MG63 (cell line): ENCODE measurements around the gene PPM1L. TPM values are rescaled to one million over a fixed set of nuclear protein-coding genes. Genes with fewer than 3 reads are reported as not detected.

ENCODE experiments used
- DNase-seq: peaks from one replicate; pipeline ENCODE4 v3.0.0-alpha.2; 2020
- H3K27me3 ChIP-seq: fragments of 250-450 bp; sonication (Bioruptor Pico); 2 replicates; pipeline ENCODE4 v1.5.1; 2020; ENCODE audit warnings: mild to moderate bottlenecking, moderate library complexity
- H3K36me3 ChIP-seq: fragments of 250-450 bp; sonication (Bioruptor Pico); 2 replicates; pipeline ENCODE4 v1.5.1; 2020; ENCODE audit warnings: mild to moderate bottlenecking, moderate library complexity
- H3K4me3 ChIP-seq: fragments of 250-450 bp; sonication (Bioruptor Pico); 2 replicates; pipeline ENCODE4 v1.5.1; 2020; ENCODE audit warnings: mild to moderate bottlenecking, moderate library complexity
- H3K9me3 ChIP-seq: fragments of 250-450 bp; sonication (Bioruptor Pico); 2 replicates; pipeline ENCODE4 v1.5.1; 2020; ENCODE audit warnings: mild to moderate bottlenecking, moderate library complexity
- total RNA-seq: library from RNA; depleted of rRNA; stranded (reverse); fragments of >200 nt; shearing (Covaris generic); gene quantifications from 2 replicates; pipeline ENCODE4 v1.2.3, GENCODE V29; 2014; ENCODE audit warnings: low replicate concordance

Gene PPM1L
- total RNA-seq, 1 experiment from 2014 or later = not detected

DNA sequence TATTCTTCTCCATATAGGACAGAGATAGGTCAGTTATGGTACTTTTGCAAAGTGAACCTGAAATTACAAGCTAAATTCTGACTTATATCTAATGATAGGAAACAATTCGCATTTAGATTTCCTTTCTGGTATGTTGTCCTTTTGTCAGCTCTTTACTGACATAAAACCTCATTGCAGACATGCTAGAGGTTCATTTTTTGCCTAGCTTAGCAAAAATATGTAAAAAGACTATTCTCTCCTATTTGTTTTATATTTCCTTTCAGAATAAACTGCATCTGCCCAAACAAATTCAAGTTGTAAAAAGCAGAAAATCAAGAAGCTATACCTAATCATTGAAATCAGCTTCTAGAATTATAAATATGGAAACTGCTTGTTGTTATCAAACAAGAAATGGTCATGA, 168.7 kb downstream of the PPM1L start:
- Histone ChIP-seq H3K4me3 (no peak overlapping the region), H3K36me3 (no peaks in the 10 kb centered on the region), H3K9me3 (no peaks in the 10 kb centered on the region), H3K27me3 (no peaks in the 10 kb centered on the region)
- DNase-seq = no peak

DNA sequence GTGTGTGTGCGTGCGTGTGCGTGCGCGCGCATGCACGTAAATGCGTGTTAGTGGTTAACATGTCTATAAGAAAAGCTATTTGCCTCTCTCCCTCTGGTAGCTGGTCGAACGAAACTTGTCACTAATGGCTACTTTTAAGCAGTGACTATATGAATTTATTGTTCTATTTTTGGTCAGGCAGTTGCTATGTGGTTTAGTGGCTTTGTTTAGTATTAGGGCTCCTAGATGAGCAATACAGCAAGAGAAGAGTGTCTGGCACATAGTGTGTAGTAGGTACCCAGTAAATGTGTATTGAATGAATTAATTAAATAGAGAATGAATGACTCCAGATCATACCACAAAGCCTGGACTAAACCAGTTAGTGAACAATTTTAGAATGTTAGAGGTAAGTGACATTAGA, 171.6 kb downstream of the PPM1L start:
- Histone ChIP-seq H3K27me3 (peaks cover 2% of the 10 kb centered on the region; the same call in 1 of the 2 replicates), H3K36me3 (no peaks in the 10 kb centered on the region), H3K9me3 (no peaks in the 10 kb centered on the region), H3K4me3 (no peak overlapping the region)
- DNase-seq = no peak

DNA sequence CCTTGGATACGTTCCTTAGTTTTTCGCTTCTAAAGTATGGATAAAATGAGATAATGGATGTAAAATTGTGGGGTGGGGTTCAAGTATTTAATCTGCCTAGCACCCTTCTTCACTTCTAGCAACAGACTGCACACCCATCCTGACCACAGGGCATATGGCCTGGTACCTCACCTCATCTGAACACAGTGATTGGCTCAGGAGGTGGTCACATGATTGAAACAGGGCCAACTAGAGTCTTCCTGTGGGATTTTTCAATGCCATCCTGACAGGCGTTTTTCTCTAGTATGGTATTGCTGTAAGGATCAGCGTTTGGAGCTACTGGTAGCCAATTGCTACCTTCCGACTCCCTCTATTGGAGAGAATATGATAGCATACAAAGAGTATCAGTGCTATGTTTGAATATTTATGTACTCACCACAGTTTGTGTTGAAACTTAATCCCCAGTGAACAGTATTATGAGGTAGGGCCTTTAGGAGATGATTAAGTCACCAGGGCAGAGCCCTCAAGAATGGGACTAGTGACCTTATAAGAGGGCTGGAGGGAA, 172.2 kb downstream of the PPM1L start:
- H3K4me3 ChIP-seq = no peak overlapping the region
- DNase-seq = no peak
- H3K27me3 ChIP-seq = peaks cover 2% of the 10 kb centered on the region; the same call in 1 of the 2 replicates
- no peaks in the 10 kb centered on the region for H3K36me3 ChIP-seq
- H3K9me3 ChIP-seq = no peaks in the 10 kb centered on the region

DNA sequence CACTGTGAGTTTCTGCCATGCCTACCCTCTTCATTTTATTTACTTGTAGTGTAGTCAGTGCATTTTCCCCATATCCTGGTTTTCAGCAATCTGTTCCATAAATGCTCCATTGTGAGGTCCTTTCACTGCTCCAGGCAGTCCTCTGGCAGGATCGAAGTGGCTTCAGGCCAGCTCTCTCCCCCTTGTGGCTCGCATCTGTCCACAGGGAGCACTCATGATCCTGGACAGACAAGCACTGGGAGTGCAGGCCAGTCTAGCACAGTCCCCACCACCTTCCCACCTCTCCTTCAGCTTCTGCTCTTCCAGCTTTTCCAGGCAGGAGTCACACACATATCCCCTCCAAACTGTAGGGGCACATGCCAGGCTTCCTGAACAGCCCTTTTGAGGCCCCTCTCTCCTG, 173.6 kb downstream of the PPM1L start:
- no peaks in the 10 kb centered on the region for H3K36me3 ChIP-seq
- no peak overlapping the region for H3K4me3 ChIP-seq
- peak; percentile 9 for DNase-seq
- H3K27me3 ChIP-seq = peaks cover 2% of the 10 kb centered on the region; the same call in 1 of the 2 replicates
- H3K9me3 ChIP-seq = no peaks in the 10 kb centered on the region

DNA sequence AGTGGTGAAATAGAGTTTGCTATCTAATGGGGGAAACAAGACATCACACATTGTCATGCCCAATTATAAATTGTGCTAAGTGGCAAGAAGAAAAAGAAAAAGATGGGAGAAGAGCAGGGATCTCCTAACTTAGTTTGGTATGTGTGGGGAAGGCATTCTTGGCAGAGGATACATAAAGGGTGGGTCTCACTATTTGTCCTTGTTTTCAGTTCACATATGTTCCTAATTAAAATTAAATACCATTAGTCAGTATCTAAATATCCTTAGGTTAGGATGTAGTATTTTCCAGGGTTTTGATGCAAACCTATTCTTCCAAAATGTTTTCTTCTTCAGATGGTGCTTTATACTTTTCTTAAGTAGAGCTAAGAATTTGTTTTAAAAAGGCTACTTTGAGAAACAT, 175.4 kb downstream of the PPM1L start:
- Histone ChIP-seq H3K36me3 (no peaks in the 10 kb centered on the region), H3K9me3 (no peaks in the 10 kb centered on the region), H3K4me3 (no peak overlapping the region), H3K27me3 (peaks cover 2% of the 10 kb centered on the region; the same call in 1 of the 2 replicates)
- no peak for DNase-seq

DNA sequence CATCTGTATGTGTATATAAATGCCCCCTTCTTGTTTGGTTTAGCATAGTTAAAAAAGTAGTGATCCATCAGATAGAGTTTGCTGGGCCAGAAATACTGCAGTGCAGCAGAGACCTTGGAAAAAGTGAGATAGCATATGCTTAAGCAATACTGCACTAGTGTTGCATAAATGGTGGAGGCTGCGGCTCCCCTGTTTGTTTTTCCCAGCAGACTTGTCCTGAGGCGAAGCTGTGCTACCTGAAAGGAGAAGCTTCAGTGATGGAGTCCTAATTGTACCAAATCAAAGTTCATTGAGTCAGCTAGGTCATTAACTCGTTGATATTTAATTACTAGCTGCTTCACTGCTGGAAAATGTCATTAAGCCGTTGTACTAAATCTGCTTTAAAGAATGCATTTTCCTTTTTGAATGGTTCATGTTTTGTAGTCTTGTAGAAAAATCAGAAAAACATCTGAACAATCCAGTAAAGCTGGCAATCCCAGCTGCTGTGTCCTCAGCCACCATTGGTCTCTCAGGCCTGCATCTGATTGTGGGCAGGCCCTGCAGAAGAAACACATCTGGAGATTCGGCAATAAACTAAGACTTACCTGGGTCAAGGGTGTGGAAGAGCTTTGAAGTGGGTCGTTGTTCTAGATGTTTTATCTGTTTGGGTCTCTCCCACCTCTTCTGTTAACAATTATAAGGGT, 179.5 kb downstream of the PPM1L start:
- Histone ChIP-seq H3K36me3 (no peaks in the 10 kb centered on the region), H3K4me3 (no peak overlapping the region), H3K27me3 (peaks cover 2% of the 10 kb centered on the region; the same call in 1 of the 2 replicates), H3K9me3 (no peaks in the 10 kb centered on the region)
- DNase-seq = no peak

DNA sequence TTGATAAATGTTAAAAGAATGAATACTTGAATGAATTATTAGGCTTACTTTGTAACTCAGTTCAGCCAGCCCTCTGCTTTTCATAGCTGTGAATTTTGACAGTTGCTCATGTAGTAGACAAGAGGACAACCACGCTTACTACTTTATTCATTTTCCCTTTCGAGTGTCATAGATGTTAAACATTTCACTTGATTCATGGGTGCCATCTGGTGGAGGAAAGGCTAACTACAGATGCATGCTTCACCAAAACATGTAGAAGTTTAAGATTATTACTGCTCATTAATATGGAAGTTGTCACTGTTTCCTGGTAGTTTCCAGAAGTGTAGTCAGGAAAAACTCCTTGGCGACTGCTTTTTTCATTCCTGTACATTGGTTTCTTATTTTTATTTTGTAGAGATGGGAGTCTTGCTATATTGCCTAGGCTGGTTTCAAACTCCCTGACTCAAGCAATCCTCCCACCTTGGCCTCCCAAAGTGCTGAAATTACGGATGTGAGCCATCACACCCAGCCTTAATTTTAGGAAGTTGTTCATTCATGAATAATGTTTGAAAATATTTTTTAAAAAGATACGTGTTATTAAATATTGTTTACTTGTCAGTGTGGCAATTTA, 186.0 kb downstream of the PPM1L start:
- H3K27me3 ChIP-seq = no peaks in the 10 kb centered on the region; the same call in 1 of the 2 replicates
- H3K4me3 ChIP-seq = no peak overlapping the region
- H3K9me3 ChIP-seq = no peaks in the 10 kb centered on the region
- H3K36me3 ChIP-seq = no peaks in the 10 kb centered on the region
- DNase-seq = peak; percentile 13

DNA sequence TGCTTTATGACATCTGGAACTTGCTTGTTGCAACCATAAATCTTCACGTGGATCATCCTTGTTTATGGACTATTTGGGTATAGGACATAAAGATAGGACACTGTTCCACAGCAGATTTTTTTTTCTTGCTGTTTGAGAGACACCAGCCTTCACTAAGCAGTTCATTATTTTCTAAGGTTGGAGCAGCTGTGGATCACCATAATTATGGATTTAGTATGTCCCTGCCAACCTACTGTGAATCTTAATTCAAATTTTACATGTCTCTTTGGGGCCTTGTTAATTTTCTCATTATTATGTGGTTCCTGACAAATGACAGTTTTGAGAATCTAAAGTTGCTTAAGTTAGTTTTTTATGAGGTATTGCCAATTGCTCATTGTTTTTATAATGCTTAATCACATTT, 188.0 kb downstream of the PPM1L start:
- no peaks in the 10 kb centered on the region for H3K9me3 ChIP-seq
- H3K27me3 ChIP-seq = no peaks in the 10 kb centered on the region; the same call in 1 of the 2 replicates
- H3K36me3 ChIP-seq = no peaks in the 10 kb centered on the region
- H3K4me3 ChIP-seq = no peak overlapping the region
- DNase-seq = no peak

DNA sequence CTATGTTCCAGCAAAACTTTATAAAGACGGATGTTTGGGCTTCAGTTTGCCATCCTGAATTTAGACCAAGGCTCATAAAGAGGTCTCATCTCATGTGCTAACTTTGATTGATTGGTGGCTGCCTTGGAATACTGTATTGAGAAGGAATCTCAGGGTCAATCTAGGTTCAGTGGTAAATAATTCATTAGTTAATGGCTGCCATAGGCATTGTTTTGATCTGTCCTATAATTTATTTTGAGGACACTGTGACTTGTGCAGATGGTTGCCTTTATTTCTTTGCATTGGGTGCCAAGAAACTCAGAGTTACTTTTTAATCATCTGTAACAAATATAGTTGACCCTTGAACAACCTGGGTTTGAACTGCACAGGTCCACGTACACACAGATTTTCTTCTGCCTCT, 189.3 kb downstream of the PPM1L start:
- Histone ChIP-seq H3K36me3 (no peaks in the 10 kb centered on the region), H3K9me3 (no peaks in the 10 kb centered on the region), H3K4me3 (no peak overlapping the region), H3K27me3 (no peaks in the 10 kb centered on the region; the same call in 1 of the 2 replicates)
- no peak for DNase-seq

DNA sequence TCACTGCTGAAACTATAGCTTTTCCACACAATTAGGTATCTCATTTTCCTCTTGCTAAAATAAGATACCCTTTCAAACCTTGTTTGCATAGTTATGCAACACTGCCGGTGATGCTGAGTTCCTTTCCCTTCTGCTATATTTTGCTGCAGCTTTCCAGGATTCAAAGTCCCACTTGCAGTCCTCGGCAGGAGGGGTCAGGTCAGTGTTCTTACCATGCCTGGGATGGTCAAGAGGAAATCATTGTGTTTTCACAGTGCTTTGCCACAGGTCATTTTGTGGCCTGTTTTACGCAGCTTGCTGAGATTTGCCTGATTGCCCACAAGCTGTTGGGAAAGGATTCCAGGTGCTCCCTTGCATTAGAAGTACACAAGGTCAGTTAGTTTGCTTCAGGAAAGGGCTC, 192.2 kb downstream of the PPM1L start:
- Histone ChIP-seq H3K9me3 (no peaks in the 10 kb centered on the region), H3K4me3 (no peak overlapping the region), H3K27me3 (no peaks in the 10 kb centered on the region; the same call in 1 of the 2 replicates), H3K36me3 (no peaks in the 10 kb centered on the region)
- no peak for DNase-seq

DNA sequence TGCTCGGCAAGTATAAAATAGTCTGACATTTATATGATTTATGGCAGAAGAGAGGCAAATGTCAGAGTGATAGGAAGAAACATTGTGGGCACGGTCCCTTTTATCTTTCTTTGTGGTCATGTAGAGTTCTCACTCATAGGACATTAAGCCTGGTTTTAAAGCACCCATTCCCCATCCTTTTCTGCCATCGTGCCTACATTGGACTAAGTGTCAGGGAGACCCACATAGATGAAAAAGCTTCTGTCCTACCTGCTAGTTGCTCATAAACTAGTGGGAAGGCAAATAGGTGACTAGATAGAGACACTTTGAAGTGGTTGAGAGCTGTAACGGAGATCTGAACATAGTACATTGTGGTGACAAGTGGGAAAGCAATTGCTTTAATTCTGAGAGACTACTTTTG, 193.4 kb downstream of the PPM1L start:
- no peak for DNase-seq
- Histone ChIP-seq H3K36me3 (no peaks in the 10 kb centered on the region), H3K27me3 (no peaks in the 10 kb centered on the region; the same call in 1 of the 2 replicates), H3K4me3 (no peak overlapping the region), H3K9me3 (no peaks in the 10 kb centered on the region)

DNA sequence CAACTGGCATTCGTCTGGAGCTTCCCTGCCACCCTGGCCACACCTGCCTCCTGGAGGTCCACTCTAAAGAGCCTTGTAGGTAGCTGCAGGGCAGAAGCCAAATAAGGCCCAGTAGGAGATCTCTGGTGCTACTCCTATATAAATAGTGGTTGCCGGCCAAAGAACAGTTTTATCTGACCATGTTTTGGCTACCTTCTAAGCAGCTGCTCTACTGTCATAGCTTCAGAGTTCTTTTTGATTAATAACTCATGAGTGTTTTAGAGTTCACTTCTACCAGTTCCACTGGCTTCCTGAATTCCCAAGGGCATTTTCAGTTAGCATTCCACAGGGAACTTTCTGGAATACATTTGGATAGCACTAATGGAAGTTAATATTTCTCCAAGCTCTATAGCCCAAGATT, 194.5 kb downstream of the PPM1L start:
- H3K27me3 ChIP-seq = no peaks in the 10 kb centered on the region; the same call in 1 of the 2 replicates
- no peak overlapping the region for H3K4me3 ChIP-seq
- H3K36me3 ChIP-seq = no peaks in the 10 kb centered on the region
- DNase-seq = no peak
- H3K9me3 ChIP-seq = no peaks in the 10 kb centered on the region

DNA sequence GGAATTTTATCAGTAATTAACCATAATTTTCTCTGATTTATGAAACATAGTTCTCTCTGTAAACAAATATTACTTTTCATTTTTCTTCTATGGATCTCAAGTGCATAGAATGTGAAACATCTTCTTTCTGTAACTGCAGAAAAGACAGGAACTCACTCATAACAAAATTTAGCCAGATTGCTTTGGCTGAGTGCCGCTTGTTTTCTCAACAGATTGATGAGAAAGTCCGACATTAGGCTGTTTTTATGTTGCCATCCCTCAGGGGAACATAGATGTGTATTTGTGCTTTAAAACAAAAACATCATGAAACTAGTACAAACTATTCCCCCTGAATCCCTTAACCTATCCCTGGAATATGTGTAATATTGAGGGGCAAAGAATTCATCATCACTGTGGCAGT, 194.9 kb downstream of the PPM1L start:
- no peak for DNase-seq
- Histone ChIP-seq H3K9me3 (no peaks in the 10 kb centered on the region), H3K36me3 (no peaks in the 10 kb centered on the region), H3K4me3 (no peak overlapping the region), H3K27me3 (no peaks in the 10 kb centered on the region; the same call in 1 of the 2 replicates)

DNA sequence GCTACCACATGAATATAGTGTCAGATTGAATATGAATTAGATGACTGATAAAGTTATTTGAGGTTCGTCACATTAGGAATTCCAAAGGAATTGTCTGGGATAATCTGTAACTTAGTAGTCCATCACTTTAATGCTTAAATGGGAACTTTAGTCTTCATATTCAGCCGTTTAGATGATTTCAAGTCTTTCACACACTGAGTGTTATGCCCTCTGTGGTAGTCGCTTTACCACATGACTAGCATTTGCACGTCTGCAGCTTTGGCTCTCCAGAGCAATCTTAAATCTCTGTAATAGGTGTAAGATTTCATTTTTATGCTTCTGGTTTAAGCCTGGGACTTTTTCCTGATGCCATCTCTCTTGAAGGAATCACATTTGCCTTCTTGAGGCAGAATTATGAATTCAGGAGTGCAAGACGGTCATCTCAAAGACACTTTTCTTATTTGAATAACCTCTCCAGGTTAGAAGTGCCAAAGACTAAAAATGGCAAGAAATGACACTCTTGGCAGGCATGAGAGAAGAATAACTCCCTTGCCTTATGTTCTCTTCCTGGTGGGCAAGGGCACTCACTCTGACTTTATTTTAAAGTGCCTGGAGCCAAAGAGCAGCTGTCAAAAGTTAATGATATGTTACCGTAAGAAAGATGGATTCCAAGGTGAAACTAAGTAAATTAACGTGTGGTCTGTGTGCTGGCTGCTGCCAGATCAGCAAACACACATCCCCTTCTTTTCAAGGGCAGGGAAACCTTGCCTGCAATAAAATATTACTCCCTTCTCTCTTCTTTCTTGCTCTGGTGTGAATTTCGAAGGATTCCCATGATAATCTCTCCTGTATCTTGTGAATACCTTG, 195.8 kb downstream of the PPM1L start:
- DNase-seq = no peak
- Histone ChIP-seq H3K27me3 (no peaks in the 10 kb centered on the region; the same call in 1 of the 2 replicates), H3K9me3 (no peaks in the 10 kb centered on the region), H3K36me3 (no peaks in the 10 kb centered on the region), H3K4me3 (no peak overlapping the region)

DNA sequence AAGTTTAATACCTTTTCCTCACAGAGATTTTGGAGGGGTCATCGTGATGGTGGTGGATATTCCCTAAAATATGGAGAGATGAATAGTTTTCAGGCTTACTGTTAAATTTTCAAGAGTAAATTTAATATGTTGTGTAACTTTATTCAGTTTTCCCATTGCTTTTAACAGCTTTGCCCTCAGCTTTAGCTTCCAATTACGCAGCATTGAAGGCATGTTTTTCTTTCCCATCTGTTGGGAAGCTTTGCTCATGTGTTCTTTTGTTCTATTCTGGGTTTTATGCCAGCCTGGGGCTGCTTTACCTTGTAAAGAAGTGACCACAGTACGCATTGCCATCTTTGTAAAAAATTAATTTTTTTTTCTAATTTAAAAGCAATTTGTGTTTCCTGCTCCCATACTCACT, 197.7 kb downstream of the PPM1L start:
- no peak overlapping the region for H3K4me3 ChIP-seq
- no peaks in the 10 kb centered on the region; the same call in 1 of the 2 replicates for H3K27me3 ChIP-seq
- no peaks in the 10 kb centered on the region for H3K9me3 ChIP-seq
- DNase-seq = no peak
- H3K36me3 ChIP-seq = no peaks in the 10 kb centered on the region

DNA sequence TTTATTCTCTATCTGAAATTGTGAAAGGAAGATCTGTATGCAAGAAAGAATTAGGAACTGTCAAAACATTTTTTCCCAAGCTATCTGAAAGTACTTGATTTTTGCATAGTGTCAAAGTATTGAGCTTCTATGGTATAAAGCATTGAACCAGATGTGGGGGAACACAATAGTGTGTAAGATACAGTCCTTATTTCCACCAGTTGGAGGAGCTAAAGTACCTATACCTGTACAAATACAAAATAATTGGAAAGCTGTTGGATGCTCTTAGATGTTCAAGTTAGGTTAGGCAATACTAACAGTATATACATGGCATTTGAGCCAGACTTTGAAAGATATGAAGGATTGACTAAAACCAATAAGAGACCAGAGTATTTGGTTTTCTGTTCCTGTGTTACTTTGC, 200.8 kb downstream of the PPM1L start:
- H3K36me3 ChIP-seq = no peaks in the 10 kb centered on the region
- no peaks in the 10 kb centered on the region for H3K9me3 ChIP-seq
- no peak for DNase-seq
- no peak overlapping the region for H3K4me3 ChIP-seq
- no peaks in the 10 kb centered on the region for H3K27me3 ChIP-seq

DNA sequence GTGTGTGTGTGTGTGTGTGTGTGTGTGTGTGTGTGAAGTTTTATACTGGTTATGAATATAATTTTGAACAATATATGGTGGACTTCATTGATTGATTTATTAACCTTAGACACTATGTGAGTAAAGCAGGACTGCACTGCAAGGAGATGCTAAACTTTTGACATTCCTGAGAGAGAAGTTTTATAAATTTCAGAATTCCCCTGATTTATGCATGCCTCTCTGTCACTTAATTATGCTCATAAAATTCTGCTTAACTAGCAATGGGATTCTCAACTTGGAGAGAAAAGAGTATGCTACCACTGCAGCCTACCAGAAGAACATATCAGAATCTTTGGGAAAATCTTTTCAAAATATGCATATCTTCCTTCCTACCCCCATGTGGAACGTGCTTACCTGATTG, 204.5 kb downstream of the PPM1L start:
- no peaks in the 10 kb centered on the region; the same call in 1 of the 2 replicates for H3K27me3 ChIP-seq
- no peaks in the 10 kb centered on the region for H3K36me3 ChIP-seq
- H3K9me3 ChIP-seq = no peaks in the 10 kb centered on the region
- H3K4me3 ChIP-seq = no peak overlapping the region
- DNase-seq = no peak
